GM12878 (cell line): ENCODE results near the gene ANKRD34A. TPM values are rescaled to one million over a fixed set of nuclear protein-coding genes. Genes with fewer than 3 reads are reported as not detected.

ENCODE experiments used
- BACH1 ChIP-seq: fragments of 450-650 bp; IDR thresholded peaks from 2 replicates; pipeline ENCODE4 v1.6.1; 2017; ENCODE audit warnings: mild to moderate bottlenecking, borderline replicate concordance
- CHD1 ChIP-seq: IDR thresholded peaks from 2 replicates; pipeline ENCODE4 v1.6.1; 2012; ENCODE audit warnings: low read depth, low read length, improper control_type of control experiment
- E2F8 ChIP-seq: fragments of 450-650 bp; IDR thresholded peaks from 2 replicates; pipeline ENCODE4 v1.6.1; 2018; ENCODE audit warnings: mild to moderate bottlenecking, low read depth, moderate library complexity; ENCODE audit not compliant: partially characterized antibody
- EED ChIP-seq: sonication (generic); IDR thresholded peaks from 2 replicates; pipeline ENCODE4 v1.6.1; 2016; ENCODE audit warnings: antibody characterized with exemption, low read depth
- IRF3 ChIP-seq: fragments of 450-650 bp; IDR thresholded peaks from 2 replicates; pipeline ENCODE4 v1.6.1; 2014; ENCODE audit warnings: mild to moderate bottlenecking
- KAT2A ChIP-seq: conservative IDR thresholded peaks from 2 replicates; pipeline ENCODE4 v1.6.1; 2011; ENCODE audit warnings: low read depth, low read length; ENCODE audit not compliant: control insufficient read depth
- KDM1A ChIP-seq: fragments of 200-600 bp; sonication (generic); IDR thresholded peaks from 2 replicates; pipeline ENCODE4 v1.6.1; 2016; ENCODE audit warnings: borderline replicate concordance
- MTA3 ChIP-seq: IDR thresholded peaks from 2 replicates; pipeline ENCODE4 v1.6.1; 2012; ENCODE audit warnings: low read length, inconsistent platforms, borderline replicate concordance
- MYC ChIP-seq: IDR thresholded peaks from 2 replicates; pipeline ENCODE4 v1.6.1; 2011; ENCODE audit warnings: mild to moderate bottlenecking, low read length, moderate library complexity, inconsistent platforms; ENCODE audit not compliant: insufficient read depth, insufficient replicate concordance, insufficient read length, severe bottlenecking
- RELB ChIP-seq: fragments of 450-650 bp; IDR thresholded peaks from 2 replicates; pipeline ENCODE4 v1.6.1; 2017; ENCODE audit warnings: low read depth, mild to moderate bottlenecking, moderate library complexity
- RFX5 ChIP-seq: IDR thresholded peaks from 2 replicates; pipeline ENCODE4 v1.6.1; 2011; ENCODE audit warnings: low read depth, low read length, improper control_type of control experiment
- SKIL ChIP-seq: fragments of 450-650 bp; IDR thresholded peaks from 2 replicates; pipeline ENCODE4 v1.6.1; 2017; ENCODE audit warnings: mild to moderate bottlenecking, low read depth, inconsistent platforms; ENCODE audit not compliant: poor library complexity, severe bottlenecking
- USF1 ChIP-seq: IDR thresholded peaks from 2 replicates; pipeline ENCODE4 v1.6.1; 2011; ENCODE audit warnings: borderline replicate concordance, low read depth, mild to moderate bottlenecking, moderate library complexity, mixed read lengths, low read length; ENCODE audit not compliant: insufficient read depth; ENCODE audit errors: extremely low read length
- ZNF217 ChIP-seq: fragments of 450-650 bp; IDR thresholded peaks from 2 replicates; pipeline ENCODE4 v1.6.1; 2017; ENCODE audit warnings: antibody characterized with exemption, mild to moderate bottlenecking
- ZNF687 ChIP-seq: fragments of 450-650 bp; IDR thresholded peaks from 2 replicates; pipeline ENCODE4 v1.6.1; 2017; ENCODE audit warnings: mild to moderate bottlenecking, moderate library complexity
- polyA plus RNA-seq, 11 experiments: library from polyadenylated mRNA; depleted of rRNA in 4 of 11; unstranded in 6 of 11; stranded (reverse) in 5 of 11; fragments of >200 nt; fragmentation: Nextera tagmentation in 4 of 11; fragmentation: Illumina TruSeq in 1 of 11; extraction: Ambion mirVana in 4 of 11; extraction: Trizol in 1 of 11; gene quantifications; 1 replicate in 1 of 11; 2 replicates in 10 of 11; pipeline versions ENCODE4 v1.2.1 to v1.2.3, GENCODE V29; 2011 to 2016; ENCODE audit warnings: inconsistent platforms in 2 of 11, missing spikeins in 2 of 11, low read depth in 1 of 11
- total RNA-seq, 4 experiments: library from RNA; depleted of rRNA in 3 of 4; stranded (reverse); fragments of >200 nt in 3 of 4; fragmentation: Illumina TruSeq in 1 of 4; extraction: Trizol in 1 of 4; gene quantifications; 2 replicates each; pipeline versions ENCODE4 v1.2.1 to v1.2.3, GENCODE V29; 2013 to 2021

Gene ANKRD34A
- total and polyA plus RNA-seq, 10 of the 15 experiments (the other 5 are each of a cell fraction or from before 2014, with no cell fraction given), result 0.40 to 3.5 (median 1.6) TPM

- TF ChIP-seq CHD1 (no peak), MTA3 (no peak), SKIL (no peak), ZNF217 (no peak), EED (no peak), BACH1 (no peak; the same call in 1 of the 2 replicates), USF1 (no peak), KAT2A (no peak), ZNF687 (0 out of 2 replicates have a peak, but pooled peaks have one; percentile 60), KDM1A (no peak), RELB (peak; percentile 59; the same call in 1 of the 2 replicates), RFX5 (0 out of 2 replicates have a peak, but pooled peaks have one; percentile 47), MYC (no peak), E2F8 (no peak), IRF3 (peak; percentile 35; the same call in 1 of the 2 replicates)
These were observed at the start of gene ANKRD34A, which contains the start of gene POLR3GL (continued) for GRCh38 chr1:145964328-145965118.
